ENCODE results near the gene SYNE4. TPM values are rescaled to one million over a fixed set of nuclear protein-coding genes. Genes with fewer than 3 reads are reported as not detected.

The SYNE4 gene
- total and polyA plus RNA-seq, 9 of the 15 experiments (the other 6 are each of a cell fraction or from before 2014, with no cell fraction given), result 0.03 to 0.65 (median 0.29) TPM

DNA sequence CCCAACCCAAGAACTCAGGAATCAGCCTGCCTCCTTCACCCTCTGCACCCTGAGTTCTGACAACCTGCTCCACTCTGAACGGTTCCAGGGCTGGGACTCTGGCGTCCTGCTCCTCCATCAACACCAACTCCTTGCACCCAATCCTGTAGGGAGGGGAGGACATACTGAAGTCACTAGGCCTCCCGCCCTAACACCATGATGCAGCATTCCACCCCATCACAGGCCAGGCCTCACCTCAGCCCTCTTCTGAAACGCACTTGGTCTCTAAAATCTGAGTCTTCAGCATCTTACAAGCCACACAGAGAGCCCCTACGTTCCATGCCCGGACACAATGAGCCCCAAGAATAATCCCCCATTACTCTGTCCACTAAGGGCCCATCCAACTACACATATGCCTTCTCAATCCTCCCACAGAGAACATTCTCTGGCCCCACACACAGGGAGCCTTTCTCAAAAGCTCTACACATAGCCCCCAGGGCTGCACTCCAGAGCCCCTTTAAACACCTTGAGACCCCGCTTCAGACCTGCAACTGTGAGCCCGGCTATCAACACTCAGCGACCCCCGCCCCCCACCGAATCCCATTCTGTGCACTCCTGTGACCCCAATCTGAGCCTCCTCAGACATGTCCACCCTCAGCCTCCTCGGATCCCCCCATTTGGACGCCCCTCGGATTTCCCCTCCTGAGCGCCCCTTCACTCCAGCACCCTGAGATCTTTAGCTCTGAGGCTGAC is 4.8 kb upstream of the SYNE4 start:
- FAIRE-seq, result peak; percentile 74
- no peak for TF ChIP-seq NR1H2 (CRISPR knock-in tag; IDR thresholded peaks at IDR 0.05)
- peak; percentile 14; the same call in 1 of the 2 replicates for TF ChIP-seq DPF2 (IDR thresholded peaks at IDR 0.05)
- no peak for TF ChIP-seq XRCC4 (IDR thresholded peaks at IDR 0.05; ENCODE audit: extremely low read depth, insufficient read depth, insufficient read length)
- TF ChIP-seq ESRRA (IDR thresholded peaks at IDR 0.05; ENCODE audit: borderline replicate concordance, low read depth), result no peak
- no peak for TF ChIP-seq ZFP30 (CRISPR knock-in tag; IDR thresholded peaks at IDR 0.05; ENCODE audit: borderline replicate concordance)
- TF ChIP-seq, protein P1, sequence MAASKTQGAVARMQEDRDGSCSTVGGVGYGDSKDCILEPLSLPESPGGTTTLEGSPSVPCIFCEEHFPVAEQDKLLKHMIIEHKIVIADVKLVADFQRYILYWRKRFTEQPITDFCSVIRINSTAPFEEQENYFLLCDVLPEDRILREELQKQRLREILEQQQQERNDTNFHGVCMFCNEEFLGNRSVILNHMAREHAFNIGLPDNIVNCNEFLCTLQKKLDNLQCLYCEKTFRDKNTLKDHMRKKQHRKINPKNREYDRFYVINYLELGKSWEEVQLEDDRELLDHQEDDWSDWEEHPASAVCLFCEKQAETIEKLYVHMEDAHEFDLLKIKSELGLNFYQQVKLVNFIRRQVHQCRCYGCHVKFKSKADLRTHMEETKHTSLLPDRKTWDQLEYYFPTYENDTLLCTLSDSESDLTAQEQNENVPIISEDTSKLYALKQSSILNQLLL (CRISPR knock-in tag; IDR thresholded peaks at IDR 0.05; ENCODE audit: borderline replicate concordance), result no peak
- no peak for TF ChIP-seq NFIC (IDR thresholded peaks at IDR 0.05)
- no peak for TF ChIP-seq ASH1L (IDR thresholded peaks at IDR 0.05; ENCODE audit: borderline replicate concordance, low read depth, partially characterized antibody)
- no peak for TF ChIP-seq PRMT5 (CRISPR knock-in tag; IDR thresholded peaks at IDR 0.05)
- no peak for TF ChIP-seq POLR3G (IDR thresholded peaks at IDR 0.05; ENCODE audit: extremely low read depth, insufficient read length, insufficient replicate concordance)
- TF ChIP-seq NR2C2 (CRISPR knock-in tag; IDR thresholded peaks at IDR 0.05), result no peak
- no peak for TF ChIP-seq NR2C2 (tag; IDR thresholded peaks at IDR 0.05)
- TF ChIP-seq PHB (CRISPR knock-in tag; IDR thresholded peaks at IDR 0.05), result no peak
- TF ChIP-seq, protein P2, sequence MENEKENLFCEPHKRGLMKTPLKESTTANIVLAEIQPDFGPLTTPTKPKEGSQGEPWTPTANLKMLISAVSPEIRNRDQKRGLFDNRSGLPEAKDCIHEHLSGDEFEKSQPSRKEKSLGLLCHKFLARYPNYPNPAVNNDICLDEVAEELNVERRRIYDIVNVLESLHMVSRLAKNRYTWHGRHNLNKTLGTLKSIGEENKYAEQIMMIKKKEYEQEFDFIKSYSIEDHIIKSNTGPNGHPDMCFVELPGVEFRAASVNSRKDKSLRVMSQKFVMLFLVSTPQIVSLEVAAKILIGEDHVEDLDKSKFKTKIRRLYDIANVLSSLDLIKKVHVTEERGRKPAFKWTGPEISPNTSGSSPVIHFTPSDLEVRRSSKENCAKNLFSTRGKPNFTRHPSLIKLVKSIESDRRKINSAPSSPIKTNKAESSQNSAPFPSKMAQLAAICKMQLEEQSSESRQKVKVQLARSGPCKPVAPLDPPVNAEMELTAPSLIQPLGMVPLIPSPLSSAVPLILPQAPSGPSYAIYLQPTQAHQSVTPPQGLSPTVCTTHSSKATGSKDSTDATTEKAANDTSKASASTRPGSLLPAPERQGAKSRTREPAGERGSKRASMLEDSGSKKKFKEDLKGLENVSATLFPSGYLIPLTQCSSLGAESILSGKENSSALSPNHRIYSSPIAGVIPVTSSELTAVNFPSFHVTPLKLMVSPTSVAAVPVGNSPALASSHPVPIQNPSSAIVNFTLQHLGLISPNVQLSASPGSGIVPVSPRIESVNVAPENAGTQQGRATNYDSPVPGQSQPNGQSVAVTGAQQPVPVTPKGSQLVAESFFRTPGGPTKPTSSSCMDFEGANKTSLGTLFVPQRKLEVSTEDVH (IDR thresholded peaks at IDR 0.05; ENCODE audit: low read depth, partially characterized antibody), result no peak
- no peak for TF ChIP-seq ILK (tag; IDR thresholded peaks at IDR 0.05; ENCODE audit: borderline replicate concordance, low read depth)
- no peak for TF ChIP-seq CBFB (CRISPR knock-in tag; IDR thresholded peaks at IDR 0.05)
- peak; percentile 86 for TF ChIP-seq NFE2 (IDR thresholded peaks at IDR 0.05; ENCODE audit: low read depth)

More for the DNA sequence above, 4.8 kb upstream of the SYNE4 start:
- Histone ChIP-seq H3K4me1 (replicated peaks in 1 of 2; ENCODE audit: control insufficient read depth in 2 of 2, insufficient read depth in 2 of 2, low read length in 2 of 2) (peaks cover 11 to 25% of the 10 kb centered on the region in 2 experiments; a peak in 4 of 5 replicates), H3K9me3 (replicated peaks; ENCODE audit: control insufficient read depth, insufficient read depth, low read depth, low read length) (no peaks in the 10 kb centered on the region), H4K20me1 (replicated peaks; ENCODE audit: control insufficient read depth, insufficient read depth, low read length) (no peaks in the 10 kb centered on the region), H3K36me3 (ENCODE audit: control insufficient read depth, insufficient read depth, low read length) (peaks cover 14% of the 10 kb centered on the region; the same call in 1 of the 3 replicates), H3K27me3 (ENCODE audit: control insufficient read depth in 2 of 2, insufficient read depth in 2 of 2, low read length in 2 of 2) (no peaks in the 10 kb centered on the region), H3K9ac (ENCODE audit: insufficient read depth in 1 of 2, low read depth in 2 of 2, low read length in 2 of 2) (peak overlapping the region; percentile 88 to 92), H3K4me2 (ENCODE audit: insufficient read depth, low read length) (peak overlapping the region; percentile 90), H2AFZ (ENCODE audit: low read depth, low read length) (peak overlapping the region; percentile 80), H3K27ac (ENCODE audit: extremely low read depth, low read depth, low read length) (peak overlapping the region; percentile 82), H3K4me3 (peak overlapping the region; percentile 87), H3K9me1 (ENCODE audit: control insufficient read depth, insufficient read depth, low read length) (no peaks in the 10 kb centered on the region), H3K79me2 (ENCODE audit: control insufficient read depth, insufficient read depth, low read length) (peaks cover 31% of the 10 kb centered on the region)
- TSS peak; percentile 81 for BruUV-seq (replicated peaks)
- POLR2A ChIA-PET, result interaction anchor here (0.6 to 1.2 kb wide), 10 partner anchors 10 to 231 kb away, joined by 3 to 9 read pairs (median 4); partner anchors contain the start of genes SDHAF1 and THAP8
- peak; percentile 36 for ATAC-seq
- WGBS (ENCODE audit: insufficient coverage, low coverage, missing lambda C conversion rate), result 1% methylated on average over 15 of the region's 15 CpGs
- intact Hi-C loops (cut with micrococcal nuclease) (loop anchor here (1.0 kb wide), 1 partner anchor 38 kb away; no protein-coding TSS in a partner anchor), in situ Hi-C loops (cut with MboI) (no loop called here)
- CTCF ChIA-PET (ENCODE audit: low intra/inter-chr PET ratio), result no interaction called here
- peak; percentile 57 to 58 (median 58) for DNase-seq (ENCODE audit: extremely low read depth in 1 of 4, low spot score in 3 of 4)

Data from K562 (cell line).